ENCODE results near the gene ENTPD1. TPM values are rescaled to one million over a fixed set of nuclear protein-coding genes. Genes with fewer than 3 reads are reported as not detected.
A peak's percentile ranks its signal among the peaks of the same experiment; 100 is the strongest.
"Not testable (repeated sequence)": the region's sequence is repeated elsewhere in the genome, so short reads cannot be mapped to it uniquely, and the experiment has no call there.

Gene ENTPD1
- 33.5 TPM for total RNA-seq

- DNase-seq: peak; percentile 16
Observed at GRCh38 chr10:95756041-95756761, at the start of gene ENTPD1. Gene ENTPD1, plus strand, starts transcription at chr10:95756163. Its CDS starts 77 bp downstream, at chr10:95756240.

GRCh38 chr10:95706573-95706972 lies 49.4 kb upstream of the ENTPD1 start:
- DNase-seq: no peak

GRCh38 chr10:95706990-95707389 lies 49.0 kb upstream of the ENTPD1 start:
- DNase-seq: no peak

GRCh38 chr10:95711492-95711891 lies 44.5 kb upstream of the ENTPD1 start:
- no peak for DNase-seq

- DNase-seq: no peak
Observed at GRCh38 chr10:95716466-95716865, 39.5 kb upstream of the ENTPD1 start.

- DNase-seq: no peak
Observed at GRCh38 chr10:95716866-95717265, 39.1 kb upstream of the ENTPD1 start.

- DNase-seq: not testable (repeated sequence)
Observed at GRCh38 chr10:95720745-95721144, 35.2 kb upstream of the ENTPD1 start.

- DNase-seq: not testable (repeated sequence)
Observed at GRCh38 chr10:95722496-95722895, 33.5 kb upstream of the ENTPD1 start.

- peak; percentile 5 for DNase-seq
Observed at GRCh38 chr10:95728526-95728925, 27.4 kb upstream of the ENTPD1 start.

GRCh38 chr10:95729323-95730055 lies 26.5 kb upstream of the ENTPD1 start:
- peak; percentile 3 for DNase-seq

- no peak for DNase-seq
Observed at GRCh38 chr10:95730233-95730632, 25.7 kb upstream of the ENTPD1 start.

- DNase-seq: not testable (repeated sequence)
Observed at GRCh38 chr10:95732907-95733306, 23.1 kb upstream of the ENTPD1 start.

GRCh38 chr10:95739056-95739455 lies 16.9 kb upstream of the ENTPD1 start:
- no peak for DNase-seq

GRCh38 chr10:95741807-95742467 lies 14.0 kb upstream of the ENTPD1 start:
- DNase-seq: peak; percentile 53

- DNase-seq: peak; percentile 75
Observed at GRCh38 chr10:95742485-95742884, 13.5 kb upstream of the ENTPD1 start.

- DNase-seq: no peak
Observed at GRCh38 chr10:95742962-95743535, 12.9 kb upstream of the ENTPD1 start.

GRCh38 chr10:95745501-95745900 lies 10.5 kb upstream of the ENTPD1 start:
- DNase-seq: no peak

GRCh38 chr10:95748349-95748748 lies 7.6 kb upstream of the ENTPD1 start:
- DNase-seq: no peak

- peak; percentile 8 for DNase-seq
Observed at GRCh38 chr10:95755511-95756004, 405 bp upstream of the ENTPD1 start.

- no peak for DNase-seq
Observed at GRCh38 chr10:95756809-95757684, 1.1 kb downstream of the ENTPD1 start.

GRCh38 chr10:95758351-95759025 lies 2.5 kb downstream of the ENTPD1 start:
- DNase-seq: no peak
